HG03175 (cell line): ENCODE results near the gene RENBP.

Experiments
- ATAC-seq: cut with Tn5 transposase; IDR thresholded peaks from one replicate; pipeline ENCODE4 v1.9.1; 2021; ENCODE audit warnings: mild to moderate bottlenecking, moderate library complexity; ENCODE audit not compliant: unreplicated experiment

The RENBP gene

GRCh38 chrX:153971124-153971449 lies 26.6 kb upstream of the RENBP start:
- peak; percentile 31 for ATAC-seq

DNA sequence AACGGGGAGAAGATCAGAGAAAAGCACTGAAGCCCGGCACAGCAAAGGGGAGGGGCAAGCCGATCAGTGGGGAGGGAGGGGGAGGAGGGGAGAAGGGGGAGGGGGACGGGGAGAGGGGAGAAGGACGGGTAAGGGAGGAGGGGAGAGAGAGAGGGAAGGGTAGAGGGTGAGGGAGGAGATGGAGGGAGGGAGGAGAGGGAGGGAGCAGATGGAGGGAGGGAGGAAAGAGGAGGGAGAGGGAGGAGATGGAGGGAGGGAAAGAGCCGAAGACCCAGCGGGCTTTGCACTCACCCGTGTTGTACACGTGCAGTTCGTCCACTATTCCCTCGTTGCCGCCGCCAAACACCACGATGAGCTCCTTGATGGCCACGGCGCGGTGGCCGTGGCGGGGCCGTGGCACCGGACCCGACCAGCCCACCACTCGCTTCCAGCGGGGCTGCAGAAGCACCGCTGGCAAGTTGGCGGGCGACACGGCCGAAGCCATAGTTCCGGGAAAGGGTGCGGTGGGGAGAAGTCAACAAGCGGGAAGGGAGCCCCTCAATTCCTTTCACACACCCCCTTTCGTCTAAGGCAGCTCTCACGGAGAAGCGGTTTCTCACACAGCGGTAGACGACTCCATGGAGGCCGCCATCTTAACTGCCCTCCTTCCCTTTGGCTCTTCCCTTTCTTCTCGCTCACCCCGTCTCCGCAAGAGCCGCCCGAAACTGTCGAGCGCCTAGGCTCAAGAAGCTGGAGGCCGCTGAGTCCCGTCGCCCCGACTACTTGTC lies 26.1 kb upstream of the RENBP start:
- ATAC-seq: no peak

- no peak for ATAC-seq
Measured at GRCh38 chrX:153969904-153970356, 25.5 kb upstream of the RENBP start.

GRCh38 chrX:153969125-153969903 lies 24.9 kb upstream of the RENBP start:
- no peak for ATAC-seq

DNA sequence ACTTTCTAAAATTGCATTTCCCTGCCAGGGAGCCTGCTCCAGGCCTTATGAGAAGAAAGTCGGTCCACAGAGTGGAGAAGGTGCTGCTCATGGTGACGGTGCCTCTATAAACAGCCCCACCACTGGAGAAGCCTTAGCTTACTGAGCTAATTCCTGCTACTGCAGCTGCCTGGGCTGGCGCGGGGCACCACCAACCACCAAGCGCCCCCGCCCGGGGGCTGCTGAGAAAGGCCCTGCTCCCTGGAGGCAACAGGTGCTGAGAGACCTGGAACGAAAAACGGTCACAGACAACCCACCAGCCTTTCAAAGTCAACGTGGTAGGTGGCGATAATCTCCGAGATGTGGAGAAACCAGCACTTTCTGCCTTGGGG lies 24.3 kb upstream of the RENBP start:
- no peak for ATAC-seq

DNA sequence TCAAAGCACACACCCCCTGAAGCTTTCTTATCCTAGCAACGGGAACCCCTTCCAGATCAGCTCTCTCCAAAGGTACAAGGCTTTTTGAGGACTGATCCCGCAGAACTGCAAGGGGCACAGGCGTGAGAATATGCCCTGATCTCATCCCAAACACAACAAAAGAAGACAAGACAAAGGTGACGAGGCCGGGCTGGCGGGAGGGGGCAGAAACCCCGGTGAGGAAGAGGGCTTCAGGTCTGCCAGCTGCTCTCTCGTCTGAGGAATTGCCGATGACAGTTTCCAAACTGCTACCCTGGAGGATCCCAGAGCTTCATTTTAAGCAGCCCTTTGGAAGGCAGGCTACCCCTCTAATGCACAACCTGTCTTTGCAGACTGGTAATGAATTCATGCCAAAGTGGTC lies 23.8 kb upstream of the RENBP start:
- no peak for ATAC-seq

- ATAC-seq: no peak
Measured at GRCh38 chrX:153967536-153968224, 23.2 kb upstream of the RENBP start.

DNA sequence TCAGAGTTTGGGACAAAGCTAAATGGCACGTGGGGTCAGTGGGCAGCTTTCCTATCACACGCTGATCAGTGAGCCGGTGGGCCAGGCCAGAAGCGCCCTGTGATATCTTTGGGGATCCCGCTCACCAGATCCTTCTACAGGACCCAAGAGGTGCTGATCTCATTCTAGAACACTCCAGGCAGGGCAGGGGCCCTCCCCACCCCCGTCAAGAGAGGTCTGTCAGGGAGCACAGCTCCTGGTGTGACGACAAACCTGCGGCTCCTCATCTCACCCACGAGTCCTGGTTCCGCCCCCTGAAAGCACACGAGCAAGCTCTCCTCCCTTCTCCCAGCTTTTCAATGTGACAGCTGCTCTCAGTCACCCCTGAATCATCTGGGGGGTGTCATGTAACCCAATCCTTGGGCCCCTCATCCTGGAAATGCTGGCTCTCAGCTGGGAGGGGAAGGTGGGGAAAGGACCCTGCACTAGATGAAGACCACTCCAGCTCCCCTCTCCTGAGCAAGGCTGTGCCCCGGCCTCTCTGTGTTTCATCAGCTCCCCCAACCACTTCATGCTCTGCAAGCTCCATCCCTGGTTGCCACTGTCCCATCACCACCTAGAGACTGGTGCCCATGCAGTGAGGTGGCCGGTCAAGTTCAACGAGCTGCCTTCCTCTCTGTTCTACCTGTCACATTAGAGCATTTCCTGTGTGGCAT lies 22.5 kb upstream of the RENBP start:
- no peak for ATAC-seq

DNA sequence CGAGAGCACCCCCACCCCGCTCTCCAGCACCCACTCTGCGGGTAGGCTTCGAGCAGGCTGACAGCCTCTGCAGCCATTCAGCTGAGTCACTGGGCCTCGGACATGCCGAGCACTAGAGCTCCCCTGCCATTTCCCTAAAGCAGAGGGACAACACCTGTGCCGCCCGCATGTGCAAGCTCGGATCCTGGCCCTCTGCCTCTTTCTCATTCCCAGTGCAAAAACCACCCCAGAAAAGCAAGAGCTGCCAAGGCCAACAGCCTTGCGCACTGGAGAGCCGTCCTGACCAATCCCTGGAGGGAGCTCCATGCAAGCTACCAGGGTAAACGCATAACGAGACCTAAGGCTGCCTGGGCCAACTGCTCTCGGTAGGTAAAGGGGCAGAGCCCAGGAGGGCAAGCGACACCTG lies 21.8 kb upstream of the RENBP start:
- no peak for ATAC-seq

DNA sequence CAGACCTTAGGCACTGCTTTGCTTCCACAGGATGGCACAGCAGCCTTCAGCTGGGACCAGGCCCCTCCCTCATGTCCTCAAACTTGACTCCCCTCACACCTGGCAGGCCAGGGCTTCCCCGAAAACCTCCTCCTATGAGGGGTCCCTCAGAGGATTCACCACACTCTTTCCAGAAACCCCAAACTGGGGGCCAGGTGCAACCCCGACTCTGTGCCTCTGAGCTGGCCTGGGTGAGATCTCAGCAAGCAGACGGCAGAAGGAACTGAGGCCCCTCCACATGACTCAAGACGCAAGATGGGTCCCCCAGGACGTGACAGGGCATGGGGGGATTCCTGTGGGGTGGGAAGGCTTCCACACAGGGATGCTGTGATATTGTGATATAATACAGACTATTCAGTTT lies 21.0 kb upstream of the RENBP start:
- ATAC-seq: no peak

- no peak for ATAC-seq
Measured at GRCh38 chrX:153964105-153964504, 19.7 kb upstream of the RENBP start.

- no peak for ATAC-seq
Measured at GRCh38 chrX:153963546-153963945, 19.1 kb upstream of the RENBP start.

DNA sequence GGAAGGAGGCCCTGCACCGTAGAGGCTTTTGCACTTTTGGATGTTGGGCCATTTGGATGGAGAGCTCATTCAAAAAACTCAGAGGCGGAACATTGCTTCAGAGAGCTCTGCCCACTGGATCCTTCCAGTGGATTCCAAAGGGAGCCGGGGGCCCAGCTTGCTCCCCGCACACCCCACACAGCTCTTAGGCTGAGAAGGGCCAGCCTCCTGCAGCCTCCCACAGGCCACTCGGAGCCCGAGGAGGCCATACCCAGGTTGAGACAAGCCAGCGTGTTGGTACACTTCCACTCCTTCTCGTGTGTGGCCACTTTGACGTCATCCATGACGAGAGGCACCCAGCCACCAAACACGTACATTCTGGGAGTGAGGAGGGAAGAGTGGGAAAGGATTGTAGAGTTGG lies 16.8 kb upstream of the RENBP start:
- no peak for ATAC-seq

GRCh38 chrX:153960786-153961185 lies 16.3 kb upstream of the RENBP start:
- no peak for ATAC-seq

DNA sequence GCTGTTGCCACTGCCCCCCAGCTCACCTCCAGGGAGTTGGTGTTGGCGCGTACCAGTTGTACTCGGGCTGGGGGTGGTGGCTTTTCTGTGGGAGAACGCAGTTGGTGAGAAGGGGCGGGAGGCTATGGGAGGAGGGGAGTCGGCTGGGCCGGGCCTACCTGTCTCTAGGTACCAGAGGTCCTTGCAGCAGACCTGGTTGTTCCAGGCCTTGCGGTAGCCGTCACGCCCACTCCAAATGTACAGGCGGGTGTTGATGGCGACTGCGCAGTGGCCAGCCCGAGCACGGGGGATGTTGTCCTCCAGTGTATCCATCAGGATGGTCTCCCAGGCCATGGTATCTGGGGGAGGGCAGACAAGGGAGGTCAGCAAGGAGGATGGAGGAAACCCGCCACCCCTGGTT lies 15.6 kb upstream of the RENBP start:
- ATAC-seq: no peak

GRCh38 chrX:153959649-153960048 lies 15.2 kb upstream of the RENBP start:
- ATAC-seq: no peak

DNA sequence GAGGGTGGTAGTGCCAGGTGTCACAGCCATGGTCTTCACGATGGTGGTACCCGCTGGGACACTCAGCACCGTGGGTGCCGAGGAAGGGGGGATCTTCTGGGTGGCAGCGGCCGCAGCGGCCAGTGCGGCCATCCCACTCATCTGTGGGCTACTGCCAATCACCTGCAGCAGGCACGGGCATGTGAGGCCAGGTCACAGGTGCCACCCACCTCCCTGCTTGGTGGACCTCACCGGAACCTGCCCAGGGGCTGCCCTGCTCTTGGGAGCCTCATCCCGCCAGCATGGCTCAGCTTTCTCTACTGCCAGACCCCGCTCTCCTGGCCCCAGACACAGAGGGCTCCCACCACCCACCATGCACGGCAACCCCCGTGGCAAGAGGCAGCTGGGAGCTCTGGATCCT lies 14.2 kb upstream of the RENBP start:
- ATAC-seq: no peak

DNA sequence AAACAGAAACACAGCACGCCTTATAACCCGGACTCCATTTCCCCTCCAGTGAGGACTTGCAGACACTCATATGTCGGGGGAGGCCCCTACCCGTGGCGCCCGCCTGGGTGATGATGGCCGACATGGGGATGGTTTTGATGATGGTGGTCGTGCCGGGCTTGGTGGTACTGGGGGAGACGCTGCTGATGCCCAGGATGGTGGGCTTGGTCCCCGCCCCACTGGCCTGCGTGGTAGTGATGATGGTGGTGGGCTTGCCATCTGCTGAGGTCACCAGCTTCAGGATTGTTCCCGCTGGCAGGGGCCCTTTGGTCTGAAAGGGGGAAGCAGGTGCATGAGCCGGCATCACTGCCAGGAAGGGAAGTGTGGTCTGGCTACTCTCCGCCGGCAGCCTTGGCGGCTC lies 12.8 kb upstream of the RENBP start:
- no peak for ATAC-seq

- no peak for ATAC-seq
Measured at GRCh38 chrX:153956044-153956907, 11.8 kb upstream of the RENBP start.

DNA sequence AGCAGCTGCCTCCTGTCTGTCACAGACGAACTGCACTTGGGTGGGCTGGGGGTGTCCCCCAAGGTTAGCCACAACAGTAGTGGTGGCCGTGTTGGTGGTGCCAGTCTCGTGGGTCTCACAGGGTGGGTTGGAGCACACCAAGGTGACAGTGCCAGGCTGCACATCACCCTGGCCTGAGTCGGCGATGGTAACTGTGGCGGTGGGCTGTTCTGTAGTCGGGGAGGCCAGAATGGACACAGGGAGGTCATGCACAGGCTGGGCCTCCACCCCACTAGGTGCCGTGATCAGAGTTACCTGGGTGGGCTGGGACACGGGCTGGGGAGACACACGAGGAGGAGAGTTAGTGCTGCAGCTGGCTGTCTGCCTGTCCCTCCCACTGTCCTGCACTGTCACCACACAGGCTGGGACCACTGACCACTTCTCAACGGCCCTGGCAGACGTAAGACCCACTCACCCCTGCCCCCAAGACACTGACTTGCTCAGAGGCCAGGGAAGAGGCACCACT lies 10.8 kb upstream of the RENBP start:
- no peak for ATAC-seq
